RWPE2 (cell line): ENCODE measurements around the gene UFM1.

ENCODE experiments used
- ATAC-seq: fragments of 200-7000 bp; cut with Tn5 transposase; 3 replicates; pipeline ENCODE4 v1.9.1; 2021; ENCODE audit warnings: low read depth
- DNase-seq: peaks from one replicate; pipeline ENCODE4 v3.0.0-alpha.2; 2020; ENCODE audit warnings: low spot score
- H3K27ac ChIP-seq: fragments of 450-650 bp; 2 replicates; pipeline ENCODE4 v1.5.1; 2017; ENCODE audit warnings: mild to moderate bottlenecking; ENCODE audit not compliant: poor library complexity, severe bottlenecking
- H3K27me3 ChIP-seq: fragments of 250-450 bp; sonication (Bioruptor Pico); 2 replicates; pipeline ENCODE4 v1.5.1; 2021; ENCODE audit warnings: mild to moderate bottlenecking, moderate library complexity; ENCODE audit not compliant: insufficient read depth, poor library complexity, severe bottlenecking
- H3K36me3 ChIP-seq: fragments of 250-450 bp; sonication (Bioruptor Pico); 2 replicates; pipeline ENCODE4 v1.5.1; 2020; ENCODE audit warnings: low read depth, mild to moderate bottlenecking, moderate library complexity
- H3K4me1 ChIP-seq: fragments of 250-450 bp; sonication (Bioruptor Pico); 2 replicates; pipeline ENCODE4 v1.5.1; 2021; ENCODE audit warnings: mild to moderate bottlenecking, moderate library complexity; ENCODE audit not compliant: insufficient read depth, poor library complexity, severe bottlenecking
- H3K4me3 ChIP-seq: fragments of 250-450 bp; sonication (Bioruptor Pico); 2 replicates; pipeline ENCODE4 v1.5.1; 2021; ENCODE audit warnings: mild to moderate bottlenecking, moderate library complexity; ENCODE audit not compliant: severe bottlenecking
- H3K9me3 ChIP-seq: fragments of 250-450 bp; sonication (Bioruptor Pico); 2 replicates; pipeline ENCODE4 v1.5.1; 2021; ENCODE audit warnings: mild to moderate bottlenecking, moderate library complexity; ENCODE audit not compliant: severe bottlenecking
- TF ChIP-seq, protein P1 (sequence below): fragments of 450-650 bp; IDR thresholded peaks from one replicate; pipeline ENCODE4 v1.5.1; 2017; ENCODE audit warnings: mild to moderate bottlenecking, moderate library complexity; ENCODE audit not compliant: poor library complexity, severe bottlenecking

Gene UFM1

DNA sequence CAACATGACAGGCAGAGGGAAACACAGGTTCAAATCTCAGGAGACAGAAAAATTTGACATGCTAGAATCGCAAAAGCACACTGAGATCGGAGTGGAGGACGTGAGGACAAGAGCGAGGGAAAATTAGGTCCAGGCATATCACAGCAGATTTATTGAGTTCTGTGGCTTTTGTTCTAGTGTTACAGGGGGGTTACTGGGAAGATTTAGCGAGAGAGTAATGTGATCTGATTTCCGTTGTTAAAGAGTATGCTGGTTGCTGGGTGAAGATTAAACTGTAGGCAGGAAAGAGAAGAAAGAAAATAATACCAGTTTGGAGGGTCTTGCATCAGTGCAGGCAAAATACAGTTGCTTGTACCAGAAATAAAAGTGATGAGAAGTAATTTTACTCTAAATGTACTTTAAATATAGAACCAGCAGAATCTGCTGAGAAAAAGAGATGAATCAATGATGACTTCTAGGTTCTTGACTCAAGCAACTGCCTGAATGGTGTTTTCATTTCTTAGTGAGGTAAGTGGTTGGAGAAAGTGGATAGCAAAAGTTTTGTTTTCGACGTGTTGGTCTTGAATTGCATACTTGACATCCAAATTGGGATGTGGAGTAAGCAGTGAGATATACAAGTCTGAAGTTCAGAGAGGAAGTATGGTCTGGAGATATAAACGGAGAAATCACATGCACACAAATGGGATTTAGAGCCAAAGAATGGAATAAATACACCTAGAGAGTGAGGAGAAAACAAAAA, 35.7 kb downstream of the UFM1 start:
- no peak for DNase-seq
- Histone ChIP-seq H3K9me3 (no peaks in the 10 kb centered on the region), H3K27me3 (no peaks in the 10 kb centered on the region), H3K36me3 (no peaks in the 10 kb centered on the region), H3K4me3 (no peak overlapping the region), H3K4me1 (peaks cover 17% of the 10 kb centered on the region), H3K27ac (peak overlapping the region; percentile 32)
- TF ChIP-seq, protein P1, sequence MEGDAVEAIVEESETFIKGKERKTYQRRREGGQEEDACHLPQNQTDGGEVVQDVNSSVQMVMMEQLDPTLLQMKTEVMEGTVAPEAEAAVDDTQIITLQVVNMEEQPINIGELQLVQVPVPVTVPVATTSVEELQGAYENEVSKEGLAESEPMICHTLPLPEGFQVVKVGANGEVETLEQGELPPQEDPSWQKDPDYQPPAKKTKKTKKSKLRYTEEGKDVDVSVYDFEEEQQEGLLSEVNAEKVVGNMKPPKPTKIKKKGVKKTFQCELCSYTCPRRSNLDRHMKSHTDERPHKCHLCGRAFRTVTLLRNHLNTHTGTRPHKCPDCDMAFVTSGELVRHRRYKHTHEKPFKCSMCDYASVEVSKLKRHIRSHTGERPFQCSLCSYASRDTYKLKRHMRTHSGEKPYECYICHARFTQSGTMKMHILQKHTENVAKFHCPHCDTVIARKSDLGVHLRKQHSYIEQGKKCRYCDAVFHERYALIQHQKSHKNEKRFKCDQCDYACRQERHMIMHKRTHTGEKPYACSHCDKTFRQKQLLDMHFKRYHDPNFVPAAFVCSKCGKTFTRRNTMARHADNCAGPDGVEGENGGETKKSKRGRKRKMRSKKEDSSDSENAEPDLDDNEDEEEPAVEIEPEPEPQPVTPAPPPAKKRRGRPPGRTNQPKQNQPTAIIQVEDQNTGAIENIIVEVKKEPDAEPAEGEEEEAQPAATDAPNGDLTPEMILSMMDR: no peak
- no peak for ATAC-seq

DNA sequence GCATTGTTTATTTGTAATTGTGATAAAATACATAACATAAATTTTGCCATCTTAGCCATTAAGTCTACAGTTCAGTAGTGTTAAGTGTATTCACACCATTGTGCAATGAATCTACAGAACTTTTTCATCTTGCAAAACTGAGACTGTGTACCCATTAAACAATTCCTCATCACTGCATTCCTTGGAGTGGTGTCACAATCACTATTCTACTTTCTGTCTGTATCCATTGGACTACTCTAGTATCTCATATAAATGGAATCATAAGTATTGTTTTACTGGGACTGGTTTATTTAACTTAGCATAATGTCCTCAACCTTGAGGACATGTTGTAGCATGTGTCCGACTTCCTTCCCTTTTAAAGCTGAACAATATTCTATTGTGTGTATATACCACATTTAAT, 36.8 kb downstream of the UFM1 start:
- DNase-seq: no peak
- no peaks in the 10 kb centered on the region for H3K27me3 ChIP-seq
- H3K27ac ChIP-seq: peak overlapping the region; percentile 32
- ATAC-seq: peak; percentile 89
- H3K9me3 ChIP-seq: no peaks in the 10 kb centered on the region
- peaks cover 17% of the 10 kb centered on the region for H3K4me1 ChIP-seq
- TF ChIP-seq, protein P1: no peak
- H3K36me3 ChIP-seq: no peaks in the 10 kb centered on the region
- H3K4me3 ChIP-seq: no peak overlapping the region

DNA sequence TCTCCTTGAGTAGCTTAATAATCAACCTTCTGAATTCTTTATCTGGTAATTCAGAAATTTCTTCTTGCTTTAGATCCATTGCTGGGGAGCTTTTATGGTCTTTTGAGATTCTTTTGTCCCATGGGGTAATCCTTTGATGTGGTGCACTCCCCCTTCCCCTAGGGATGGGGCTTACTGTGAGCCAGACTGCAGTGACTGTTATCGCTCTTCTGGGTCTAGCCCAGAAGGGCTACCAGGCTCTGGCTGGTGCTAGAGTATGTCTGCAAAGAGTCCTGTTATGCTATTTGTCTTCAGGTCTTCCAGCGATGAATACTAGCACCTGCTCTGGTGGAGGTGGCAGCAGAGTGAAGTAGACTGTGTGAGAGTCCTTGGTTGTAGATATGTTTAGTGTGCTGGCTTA, 41.7 kb downstream of the UFM1 start:
- no peak overlapping the region for H3K27ac ChIP-seq
- TF ChIP-seq, protein P1: no peak

DNA sequence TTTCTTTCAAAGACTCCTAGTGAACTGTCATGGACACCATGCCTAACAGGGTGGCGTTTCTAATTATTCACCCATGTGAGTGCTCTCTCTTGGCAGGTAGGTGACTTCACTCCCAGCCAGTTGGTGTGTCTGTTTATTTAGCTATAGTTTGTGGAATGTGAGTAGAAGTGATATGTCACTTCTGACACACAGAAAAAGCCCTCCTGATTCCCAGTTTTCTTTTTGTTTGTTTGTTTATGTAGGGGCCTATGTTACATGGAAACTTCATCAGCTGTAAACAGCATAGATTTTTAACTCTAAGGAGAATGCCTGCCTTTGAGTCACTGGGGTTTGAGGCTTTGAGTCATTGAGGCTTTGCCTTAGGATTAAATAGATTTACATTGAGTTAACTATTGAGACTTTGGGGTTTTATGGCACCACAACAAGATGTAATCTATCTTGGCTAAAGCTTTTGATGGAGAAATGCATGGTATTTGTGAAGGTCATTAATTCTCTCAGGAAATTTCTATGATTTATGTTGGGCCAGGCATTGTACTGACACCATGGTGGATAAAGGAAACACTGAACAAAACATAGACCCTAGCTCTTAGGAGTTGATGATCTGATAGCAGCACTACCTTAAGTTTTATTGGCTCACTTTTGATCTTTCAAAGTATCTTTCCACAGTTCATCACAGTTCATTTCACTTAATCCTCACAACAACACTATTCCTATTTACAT, 45.3 kb downstream of the UFM1 start:
- Histone ChIP-seq H3K36me3 (no peaks in the 10 kb centered on the region), H3K4me1 (peaks cover 14% of the 10 kb centered on the region), H3K9me3 (no peaks in the 10 kb centered on the region), H3K4me3 (no peak overlapping the region), H3K27me3 (no peaks in the 10 kb centered on the region), H3K27ac (peak overlapping the region; percentile 46)
- TF ChIP-seq, protein P1: no peak
- DNase-seq: no peak
- ATAC-seq: peak; percentile 75

More for the DNA sequence above, 41.7 kb downstream of the UFM1 start:
- Histone ChIP-seq H3K9me3 (no peaks in the 10 kb centered on the region), H3K4me3 (no peak overlapping the region), H3K27me3 (no peaks in the 10 kb centered on the region), H3K36me3 (no peaks in the 10 kb centered on the region), H3K4me1 (peaks cover 21% of the 10 kb centered on the region)
- DNase-seq: no peak
- ATAC-seq: no peak

DNA sequence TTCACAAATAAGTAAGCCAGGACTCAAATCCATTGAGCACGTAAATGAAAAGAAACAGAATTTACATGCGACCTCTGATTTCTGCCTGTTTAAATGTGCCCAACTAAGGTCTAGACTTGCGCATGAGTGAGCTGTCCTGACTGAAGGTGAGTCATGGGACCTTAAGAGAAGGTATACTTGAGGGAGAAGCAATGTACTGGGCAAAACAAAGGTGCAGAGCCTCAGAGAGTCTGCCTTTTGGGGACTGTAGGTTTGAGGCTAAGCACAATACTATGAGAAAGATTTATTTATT, 45.8 kb downstream of the UFM1 start:
- H3K27ac ChIP-seq: peak overlapping the region; percentile 46
- ATAC-seq: peak; percentile 93
- H3K9me3 ChIP-seq: no peaks in the 10 kb centered on the region
- no peak for DNase-seq
- no peaks in the 10 kb centered on the region for H3K36me3 ChIP-seq
- H3K4me1 ChIP-seq: peaks cover 14% of the 10 kb centered on the region
- H3K27me3 ChIP-seq: no peaks in the 10 kb centered on the region
- TF ChIP-seq, protein P1: no peak
- H3K4me3 ChIP-seq: no peak overlapping the region
